ENCODE measurements around the gene SENP8. TPM values are rescaled to one million over a fixed set of nuclear protein-coding genes. Genes with fewer than 3 reads are reported as not detected.

The SENP8 gene
- total and polyA plus RNA-seq, 2 of the 13 experiments (the other 11 are each of a cell fraction or from before 2014, with no cell fraction given): 2.7 to 3.0 TPM

DNA sequence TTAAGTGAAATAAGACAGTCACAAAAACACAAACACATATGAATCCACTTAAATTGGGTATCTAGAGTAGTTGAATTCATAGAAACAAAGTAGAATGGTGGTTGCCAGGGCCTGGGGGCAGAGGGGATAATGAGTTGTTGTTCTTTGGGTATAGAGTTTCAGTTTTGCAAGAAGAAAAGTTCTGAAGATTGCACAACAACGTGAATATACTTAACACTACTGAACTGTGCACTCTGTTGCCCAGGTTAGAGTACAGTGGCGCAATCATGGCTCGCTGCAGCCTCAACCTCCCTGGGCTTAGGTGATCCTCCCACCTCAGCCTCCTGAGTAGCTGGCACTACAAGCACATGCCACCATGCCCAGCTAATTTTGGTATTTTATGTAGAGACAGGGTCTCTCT is 64.5 kb downstream of the SENP8 start (continued):
- TF ChIP-seq, protein P1, sequence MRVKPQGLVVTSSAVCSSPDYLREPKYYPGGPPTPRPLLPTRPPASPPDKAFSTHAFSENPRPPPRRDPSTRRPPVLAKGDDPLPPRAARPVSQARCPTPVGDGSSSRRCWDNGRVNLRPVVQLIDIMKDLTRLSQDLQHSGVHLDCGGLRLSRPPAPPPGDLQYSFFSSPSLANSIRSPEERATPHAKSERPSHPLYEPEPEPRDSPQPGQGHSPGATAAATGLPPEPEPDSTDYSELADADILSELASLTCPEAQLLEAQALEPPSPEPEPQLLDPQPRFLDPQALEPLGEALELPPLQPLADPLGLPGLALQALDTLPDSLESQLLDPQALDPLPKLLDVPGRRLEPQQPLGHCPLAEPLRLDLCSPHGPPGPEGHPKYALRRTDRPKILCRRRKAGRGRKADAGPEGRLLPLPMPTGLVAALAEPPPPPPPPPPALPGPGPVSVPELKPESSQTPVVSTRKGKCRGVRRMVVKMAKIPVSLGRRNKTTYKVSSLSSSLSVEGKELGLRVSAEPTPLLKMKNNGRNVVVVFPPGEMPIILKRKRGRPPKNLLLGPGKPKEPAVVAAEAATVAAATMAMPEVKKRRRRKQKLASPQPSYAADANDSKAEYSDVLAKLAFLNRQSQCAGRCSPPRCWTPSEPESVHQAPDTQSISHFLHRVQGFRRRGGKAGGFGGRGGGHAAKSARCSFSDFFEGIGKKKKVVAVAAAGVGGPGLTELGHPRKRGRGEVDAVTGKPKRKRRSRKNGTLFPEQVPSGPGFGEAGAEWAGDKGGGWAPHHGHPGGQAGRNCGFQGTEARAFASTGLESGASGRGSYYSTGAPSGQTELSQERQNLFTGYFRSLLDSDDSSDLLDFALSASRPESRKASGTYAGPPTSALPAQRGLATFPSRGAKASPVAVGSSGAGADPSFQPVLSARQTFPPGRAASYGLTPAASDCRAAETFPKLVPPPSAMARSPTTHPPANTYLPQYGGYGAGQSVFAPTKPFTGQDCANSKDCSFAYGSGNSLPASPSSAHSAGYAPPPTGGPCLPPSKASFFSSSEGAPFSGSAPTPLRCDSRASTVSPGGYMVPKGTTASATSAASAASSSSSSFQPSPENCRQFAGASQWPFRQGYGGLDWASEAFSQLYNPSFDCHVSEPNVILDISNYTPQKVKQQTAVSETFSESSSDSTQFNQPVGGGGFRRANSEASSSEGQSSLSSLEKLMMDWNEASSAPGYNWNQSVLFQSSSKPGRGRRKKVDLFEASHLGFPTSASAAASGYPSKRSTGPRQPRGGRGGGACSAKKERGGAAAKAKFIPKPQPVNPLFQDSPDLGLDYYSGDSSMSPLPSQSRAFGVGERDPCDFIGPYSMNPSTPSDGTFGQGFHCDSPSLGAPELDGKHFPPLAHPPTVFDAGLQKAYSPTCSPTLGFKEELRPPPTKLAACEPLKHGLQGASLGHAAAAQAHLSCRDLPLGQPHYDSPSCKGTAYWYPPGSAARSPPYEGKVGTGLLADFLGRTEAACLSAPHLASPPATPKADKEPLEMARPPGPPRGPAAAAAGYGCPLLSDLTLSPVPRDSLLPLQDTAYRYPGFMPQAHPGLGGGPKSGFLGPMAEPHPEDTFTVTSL (CRISPR knock-in tag; IDR thresholded peaks at IDR 0.05; ENCODE audit: borderline replicate concordance): peak; percentile 76
- TF ChIP-seq, protein P2, sequence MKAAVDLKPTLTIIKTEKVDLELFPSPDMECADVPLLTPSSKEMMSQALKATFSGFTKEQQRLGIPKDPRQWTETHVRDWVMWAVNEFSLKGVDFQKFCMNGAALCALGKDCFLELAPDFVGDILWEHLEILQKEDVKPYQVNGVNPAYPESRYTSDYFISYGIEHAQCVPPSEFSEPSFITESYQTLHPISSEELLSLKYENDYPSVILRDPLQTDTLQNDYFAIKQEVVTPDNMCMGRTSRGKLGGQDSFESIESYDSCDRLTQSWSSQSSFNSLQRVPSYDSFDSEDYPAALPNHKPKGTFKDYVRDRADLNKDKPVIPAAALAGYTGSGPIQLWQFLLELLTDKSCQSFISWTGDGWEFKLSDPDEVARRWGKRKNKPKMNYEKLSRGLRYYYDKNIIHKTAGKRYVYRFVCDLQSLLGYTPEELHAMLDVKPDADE (CRISPR knock-in tag; IDR thresholded peaks at IDR 0.05): no peak
- TF ChIP-seq, protein P3, sequence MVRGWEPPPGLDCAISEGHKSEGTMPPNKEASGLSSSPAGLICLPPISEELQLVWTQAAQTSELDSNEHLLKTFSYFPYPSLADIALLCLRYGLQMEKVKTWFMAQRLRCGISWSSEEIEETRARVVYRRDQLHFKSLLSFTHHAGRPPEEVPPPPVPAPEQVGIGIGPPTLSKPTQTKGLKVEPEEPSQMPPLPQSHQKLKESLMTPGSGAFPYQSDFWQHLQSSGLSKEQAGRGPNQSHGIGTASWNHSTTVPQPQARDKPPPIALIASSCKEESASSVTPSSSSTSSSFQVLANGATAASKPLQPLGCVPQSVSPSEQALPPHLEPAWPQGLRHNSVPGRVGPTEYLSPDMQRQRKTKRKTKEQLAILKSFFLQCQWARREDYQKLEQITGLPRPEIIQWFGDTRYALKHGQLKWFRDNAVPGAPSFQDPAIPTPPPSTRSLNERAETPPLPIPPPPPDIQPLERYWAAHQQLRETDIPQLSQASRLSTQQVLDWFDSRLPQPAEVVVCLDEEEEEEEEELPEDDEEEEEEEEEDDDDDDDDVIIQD (CRISPR knock-in tag; IDR thresholded peaks at IDR 0.05; ENCODE audit: low read depth): peak; percentile 72; the same call in 1 of the 2 replicates
- TF ChIP-seq ELF4 (CRISPR knock-in tag; IDR thresholded peaks at IDR 0.05; ENCODE audit: borderline replicate concordance): no peak
- TF ChIP-seq, protein P4, sequence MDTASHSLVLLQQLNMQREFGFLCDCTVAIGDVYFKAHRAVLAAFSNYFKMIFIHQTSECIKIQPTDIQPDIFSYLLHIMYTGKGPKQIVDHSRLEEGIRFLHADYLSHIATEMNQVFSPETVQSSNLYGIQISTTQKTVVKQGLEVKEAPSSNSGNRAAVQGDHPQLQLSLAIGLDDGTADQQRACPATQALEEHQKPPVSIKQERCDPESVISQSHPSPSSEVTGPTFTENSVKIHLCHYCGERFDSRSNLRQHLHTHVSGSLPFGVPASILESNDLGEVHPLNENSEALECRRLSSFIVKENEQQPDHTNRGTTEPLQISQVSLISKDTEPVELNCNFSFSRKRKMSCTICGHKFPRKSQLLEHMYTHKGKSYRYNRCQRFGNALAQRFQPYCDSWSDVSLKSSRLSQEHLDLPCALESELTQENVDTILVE (CRISPR knock-in tag; IDR thresholded peaks at IDR 0.05): 0 out of 2 replicates have a peak, but pooled peaks have one; percentile 34
- peak; percentile 64 for TF ChIP-seq KAT8 (CRISPR knock-in tag; IDR thresholded peaks at IDR 0.05)
- peak; percentile 98 for TF ChIP-seq SIX4 (CRISPR knock-in tag; IDR thresholded peaks at IDR 0.05)
- TF ChIP-seq SUZ12 (IDR thresholded peaks at IDR 0.05; ENCODE audit: low read depth, low read length): no peak
- TF ChIP-seq ZNF598 (CRISPR knock-in tag; IDR thresholded peaks at IDR 0.05; ENCODE audit: borderline replicate concordance): no peak
- TF ChIP-seq, protein P5, sequence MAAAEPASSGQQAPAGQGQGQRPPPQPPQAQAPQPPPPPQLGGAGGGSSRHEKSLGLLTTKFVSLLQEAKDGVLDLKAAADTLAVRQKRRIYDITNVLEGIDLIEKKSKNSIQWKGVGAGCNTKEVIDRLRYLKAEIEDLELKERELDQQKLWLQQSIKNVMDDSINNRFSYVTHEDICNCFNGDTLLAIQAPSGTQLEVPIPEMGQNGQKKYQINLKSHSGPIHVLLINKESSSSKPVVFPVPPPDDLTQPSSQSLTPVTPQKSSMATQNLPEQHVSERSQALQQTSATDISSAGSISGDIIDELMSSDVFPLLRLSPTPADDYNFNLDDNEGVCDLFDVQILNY (CRISPR knock-in tag; conservative IDR thresholded peaks at IDR 0.05): no peak
- TF ChIP-seq TRIM24 (CRISPR knock-in tag; IDR thresholded peaks at IDR 0.05): peak; percentile 92
- TF ChIP-seq, protein P6, sequence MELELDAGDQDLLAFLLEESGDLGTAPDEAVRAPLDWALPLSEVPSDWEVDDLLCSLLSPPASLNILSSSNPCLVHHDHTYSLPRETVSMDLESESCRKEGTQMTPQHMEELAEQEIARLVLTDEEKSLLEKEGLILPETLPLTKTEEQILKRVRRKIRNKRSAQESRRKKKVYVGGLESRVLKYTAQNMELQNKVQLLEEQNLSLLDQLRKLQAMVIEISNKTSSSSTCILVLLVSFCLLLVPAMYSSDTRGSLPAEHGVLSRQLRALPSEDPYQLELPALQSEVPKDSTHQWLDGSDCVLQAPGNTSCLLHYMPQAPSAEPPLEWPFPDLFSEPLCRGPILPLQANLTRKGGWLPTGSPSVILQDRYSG (CRISPR knock-in tag; IDR thresholded peaks at IDR 0.05): no peak
- peak; percentile 99 for TF ChIP-seq CEBPB (IDR thresholded peaks at IDR 0.05; ENCODE audit: borderline replicate concordance, low read depth, low read length)
- TF ChIP-seq KDM3A (CRISPR knock-in tag; IDR thresholded peaks at IDR 0.05; ENCODE audit: low read depth): peak; percentile 92
- 0 out of 2 replicates have a peak, but pooled peaks have one; percentile 56 for TF ChIP-seq REPIN1 (CRISPR knock-in tag; IDR thresholded peaks at IDR 0.05; ENCODE audit: borderline replicate concordance, low read depth)
- no peak for TF ChIP-seq ZNF672 (CRISPR knock-in tag; IDR thresholded peaks at IDR 0.05)
- TF ChIP-seq NCOA2 (CRISPR knock-in tag; IDR thresholded peaks at IDR 0.05): peak; percentile 71

Measured in HepG2 (cell line).